ENCODE data around the gene DNAJC16. TPM values are rescaled to one million over a fixed set of nuclear protein-coding genes. Genes with fewer than 3 reads are reported as not detected.
A peak's percentile ranks its signal among the peaks of the same experiment; 100 is the strongest.

Gene DNAJC16
- total and polyA plus RNA-seq, 2 of the 13 experiments (the other 11 are each of a cell fraction or from before 2014, with no cell fraction given), result 11.4 to 15.4 TPM

GRCh38 chr1:15618655-15619525 is 92.2 kb downstream of the DNAJC16 start (continued):
- TF ChIP-seq ZMYM2 (CRISPR knock-in tag; IDR thresholded peaks at IDR 0.05) (0 out of 2 replicates have a peak, but pooled peaks have one; percentile 53), ZNF224 (CRISPR knock-in tag; IDR thresholded peaks at IDR 0.05) (no peak), NFYC (CRISPR knock-in tag; IDR thresholded peaks at IDR 0.05) (0 out of 2 replicates have a peak, but pooled peaks have one; percentile 19), ATAD3A (CRISPR knock-in tag; IDR thresholded peaks at IDR 0.05) (no peak), ZFAT (CRISPR knock-in tag; conservative IDR thresholded peaks at IDR 0.05) (no peak), MIER2 (CRISPR knock-in tag; IDR thresholded peaks at IDR 0.05) (no peak), ZFP36 (IDR thresholded peaks at IDR 0.05; ENCODE audit: borderline replicate concordance, low read depth, low read length, partially characterized antibody) (no peak), KIAA2018 (CRISPR knock-in tag; IDR thresholded peaks at IDR 0.05; ENCODE audit: borderline replicate concordance) (no peak), FOXO1 (CRISPR knock-in tag; IDR thresholded peaks at IDR 0.05) (peak; percentile 90), FOXC1 (CRISPR knock-in tag; IDR thresholded peaks at IDR 0.05; ENCODE audit: borderline replicate concordance) (no peak)
- TF ChIP-seq, protein P1, sequence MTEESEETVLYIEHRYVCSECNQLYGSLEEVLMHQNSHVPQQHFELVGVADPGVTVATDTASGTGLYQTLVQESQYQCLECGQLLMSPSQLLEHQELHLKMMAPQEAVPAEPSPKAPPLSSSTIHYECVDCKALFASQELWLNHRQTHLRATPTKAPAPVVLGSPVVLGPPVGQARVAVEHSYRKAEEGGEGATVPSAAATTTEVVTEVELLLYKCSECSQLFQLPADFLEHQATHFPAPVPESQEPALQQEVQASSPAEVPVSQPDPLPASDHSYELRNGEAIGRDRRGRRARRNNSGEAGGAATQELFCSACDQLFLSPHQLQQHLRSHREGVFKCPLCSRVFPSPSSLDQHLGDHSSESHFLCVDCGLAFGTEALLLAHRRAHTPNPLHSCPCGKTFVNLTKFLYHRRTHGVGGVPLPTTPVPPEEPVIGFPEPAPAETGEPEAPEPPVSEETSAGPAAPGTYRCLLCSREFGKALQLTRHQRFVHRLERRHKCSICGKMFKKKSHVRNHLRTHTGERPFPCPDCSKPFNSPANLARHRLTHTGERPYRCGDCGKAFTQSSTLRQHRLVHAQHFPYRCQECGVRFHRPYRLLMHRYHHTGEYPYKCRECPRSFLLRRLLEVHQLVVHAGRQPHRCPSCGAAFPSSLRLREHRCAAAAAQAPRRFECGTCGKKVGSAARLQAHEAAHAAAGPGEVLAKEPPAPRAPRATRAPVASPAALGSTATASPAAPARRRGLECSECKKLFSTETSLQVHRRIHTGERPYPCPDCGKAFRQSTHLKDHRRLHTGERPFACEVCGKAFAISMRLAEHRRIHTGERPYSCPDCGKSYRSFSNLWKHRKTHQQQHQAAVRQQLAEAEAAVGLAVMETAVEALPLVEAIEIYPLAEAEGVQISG (CRISPR knock-in tag; IDR thresholded peaks at IDR 0.05), result no peak; the same call in 1 of the 2 replicates
- TF ChIP-seq, protein P2, sequence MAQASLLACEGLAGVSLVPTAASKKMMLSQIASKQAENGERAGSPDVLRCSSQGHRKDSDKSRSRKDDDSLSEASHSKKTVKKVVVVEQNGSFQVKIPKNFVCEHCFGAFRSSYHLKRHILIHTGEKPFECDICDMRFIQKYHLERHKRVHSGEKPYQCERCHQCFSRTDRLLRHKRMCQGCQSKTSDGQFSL (CRISPR knock-in tag; IDR thresholded peaks at IDR 0.05), result 0 out of 2 replicates have a peak, but pooled peaks have one; percentile 14
- TF ChIP-seq, protein P3, sequence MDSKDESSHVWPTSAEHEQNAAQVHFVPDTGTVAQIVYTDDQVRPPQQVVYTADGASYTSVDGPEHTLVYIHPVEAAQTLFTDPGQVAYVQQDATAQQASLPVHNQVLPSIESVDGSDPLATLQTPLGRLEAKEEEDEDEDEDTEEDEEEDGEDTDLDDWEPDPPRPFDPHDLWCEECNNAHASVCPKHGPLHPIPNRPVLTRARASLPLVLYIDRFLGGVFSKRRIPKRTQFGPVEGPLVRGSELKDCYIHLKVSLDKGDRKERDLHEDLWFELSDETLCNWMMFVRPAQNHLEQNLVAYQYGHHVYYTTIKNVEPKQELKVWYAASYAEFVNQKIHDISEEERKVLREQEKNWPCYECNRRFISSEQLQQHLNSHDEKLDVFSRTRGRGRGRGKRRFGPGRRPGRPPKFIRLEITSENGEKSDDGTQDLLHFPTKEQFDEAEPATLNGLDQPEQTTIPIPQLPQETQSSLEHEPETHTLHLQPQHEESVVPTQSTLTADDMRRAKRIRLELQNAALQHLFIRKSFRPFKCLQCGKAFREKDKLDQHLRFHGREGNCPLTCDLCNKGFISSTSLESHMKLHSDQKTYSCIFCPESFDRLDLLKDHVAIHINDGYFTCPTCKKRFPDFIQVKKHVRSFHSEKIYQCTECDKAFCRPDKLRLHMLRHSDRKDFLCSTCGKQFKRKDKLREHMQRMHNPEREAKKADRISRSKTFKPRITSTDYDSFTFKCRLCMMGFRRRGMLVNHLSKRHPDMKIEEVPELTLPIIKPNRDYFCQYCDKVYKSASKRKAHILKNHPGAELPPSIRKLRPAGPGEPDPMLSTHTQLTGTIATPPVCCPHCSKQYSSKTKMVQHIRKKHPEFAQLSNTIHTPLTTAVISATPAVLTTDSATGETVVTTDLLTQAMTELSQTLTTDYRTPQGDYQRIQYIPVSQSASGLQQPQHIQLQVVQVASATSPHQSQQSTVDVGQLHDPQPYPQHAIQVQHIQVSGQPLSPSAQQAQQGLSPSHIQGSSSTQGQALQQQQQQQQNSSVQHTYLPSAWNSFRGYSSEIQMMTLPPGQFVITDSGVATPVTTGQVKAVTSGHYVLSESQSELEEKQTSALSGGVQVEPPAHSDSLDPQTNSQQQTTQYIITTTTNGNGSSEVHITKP (CRISPR knock-in tag; IDR thresholded peaks at IDR 0.05; ENCODE audit: low read depth), result no peak

Measured in HepG2 (cell line).